Activated gamma-delta T cell treated with Interleukin-2 at 50 U/mL for 16 hours (primary cell): Measurements from ENCODE around the gene GFRA4.
"Not testable (repeated sequence)": the region's sequence is repeated elsewhere in the genome, so short reads cannot be mapped to it uniquely, and the experiment has no call there.

Experiments used
- DNase-seq: peaks from one replicate; pipeline ENCODE4 v3.0.0-alpha.2; 2020

Gene GFRA4

DNA sequence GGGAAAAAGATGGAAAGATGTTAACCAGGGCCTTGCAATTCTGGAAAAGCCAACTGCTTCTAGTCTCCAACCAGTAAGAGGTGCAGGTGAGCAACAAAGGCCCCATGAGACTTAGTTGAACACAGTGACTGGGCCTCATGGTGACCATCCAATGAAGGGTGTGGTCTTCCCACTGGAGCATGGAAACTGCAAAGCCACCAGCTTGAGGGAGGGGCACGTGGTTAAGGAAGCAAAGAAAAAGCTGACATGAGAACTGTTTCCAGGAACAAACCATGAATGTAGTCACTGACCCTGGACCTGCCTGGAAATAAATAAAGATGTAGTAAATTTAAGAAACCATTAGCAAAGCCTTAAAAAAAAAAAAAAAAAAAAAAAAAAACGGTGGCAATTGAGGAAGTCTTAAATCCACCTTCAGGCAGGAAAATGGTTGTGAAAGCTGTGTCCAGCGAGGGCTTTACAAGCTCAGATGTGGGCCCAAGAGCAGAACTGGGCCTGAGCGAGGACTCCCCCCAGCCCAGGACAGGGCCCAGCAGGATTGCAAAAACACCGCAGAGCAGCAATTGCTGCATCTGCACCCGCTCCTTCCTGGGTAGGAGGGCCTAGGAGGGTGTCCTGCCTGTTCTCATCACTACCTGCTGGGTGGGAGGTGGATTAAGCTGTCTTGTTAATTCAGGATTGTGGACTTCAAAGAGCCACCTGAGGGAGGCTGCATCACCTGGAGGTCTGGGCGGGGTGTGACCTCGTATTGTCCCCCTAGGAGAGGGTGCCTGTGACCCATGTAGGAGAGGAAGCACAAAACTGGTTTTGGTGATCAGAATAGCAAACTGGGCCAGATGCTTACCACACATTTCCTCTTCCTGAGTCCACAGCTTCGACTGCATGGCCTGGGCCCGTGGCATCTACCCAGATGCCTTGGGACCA lies 10.3 kb downstream of the GFRA4 start:
- no peak for DNase-seq

- DNase-seq, result no peak
Measured at GRCh38 chr20:3652221-3652620, 11.0 kb downstream of the GFRA4 start.

GRCh38 chr20:3651204-3651962 lies 11.8 kb downstream of the GFRA4 start:
- DNase-seq, result no peak

DNA sequence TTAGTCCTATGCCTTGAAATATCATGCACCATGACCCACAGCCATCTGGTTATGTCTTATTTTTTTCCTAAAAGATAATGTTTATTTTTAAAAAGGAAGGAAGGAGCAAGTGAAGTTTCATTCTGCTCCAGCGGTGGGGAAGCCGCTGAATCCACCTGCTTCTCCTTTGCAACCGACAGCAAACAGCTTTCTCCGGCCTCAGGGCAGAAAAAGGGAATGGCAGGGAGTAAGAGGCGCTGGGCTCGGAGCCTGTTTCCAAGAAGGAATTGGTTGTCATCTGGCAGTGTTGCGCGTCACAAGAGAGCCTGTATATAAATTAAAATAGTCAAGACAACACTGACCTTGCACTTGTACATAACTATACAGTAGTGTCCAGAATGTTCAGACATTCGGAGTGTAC lies 14.2 kb downstream of the GFRA4 start:
- no peak for DNase-seq

- DNase-seq, result no peak
Measured at GRCh38 chr20:3647473-3647872, 15.7 kb downstream of the GFRA4 start.

DNA sequence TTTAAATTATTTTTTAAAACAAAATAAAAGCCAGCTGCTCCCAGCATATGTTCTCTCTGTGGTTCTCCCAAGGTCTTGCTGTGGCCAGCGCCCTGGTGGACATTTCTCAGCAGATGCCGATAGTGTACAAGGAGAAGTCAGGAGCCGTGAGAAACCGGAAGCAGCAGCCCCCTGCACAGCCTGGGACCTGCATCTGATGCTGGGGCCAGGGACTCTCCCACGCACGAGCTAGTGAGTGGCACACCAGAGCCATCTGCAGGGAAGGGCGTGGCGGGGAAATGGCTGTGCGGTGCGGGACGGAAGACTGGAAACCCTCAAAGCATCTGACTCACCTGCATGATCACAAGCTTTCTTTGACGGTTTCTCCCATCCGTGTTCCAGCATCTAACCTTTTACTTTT lies 16.5 kb downstream of the GFRA4 start:
- DNase-seq, result no peak

- DNase-seq, result no peak
Measured at GRCh38 chr20:3646067-3646440, 17.1 kb downstream of the GFRA4 start.

DNA sequence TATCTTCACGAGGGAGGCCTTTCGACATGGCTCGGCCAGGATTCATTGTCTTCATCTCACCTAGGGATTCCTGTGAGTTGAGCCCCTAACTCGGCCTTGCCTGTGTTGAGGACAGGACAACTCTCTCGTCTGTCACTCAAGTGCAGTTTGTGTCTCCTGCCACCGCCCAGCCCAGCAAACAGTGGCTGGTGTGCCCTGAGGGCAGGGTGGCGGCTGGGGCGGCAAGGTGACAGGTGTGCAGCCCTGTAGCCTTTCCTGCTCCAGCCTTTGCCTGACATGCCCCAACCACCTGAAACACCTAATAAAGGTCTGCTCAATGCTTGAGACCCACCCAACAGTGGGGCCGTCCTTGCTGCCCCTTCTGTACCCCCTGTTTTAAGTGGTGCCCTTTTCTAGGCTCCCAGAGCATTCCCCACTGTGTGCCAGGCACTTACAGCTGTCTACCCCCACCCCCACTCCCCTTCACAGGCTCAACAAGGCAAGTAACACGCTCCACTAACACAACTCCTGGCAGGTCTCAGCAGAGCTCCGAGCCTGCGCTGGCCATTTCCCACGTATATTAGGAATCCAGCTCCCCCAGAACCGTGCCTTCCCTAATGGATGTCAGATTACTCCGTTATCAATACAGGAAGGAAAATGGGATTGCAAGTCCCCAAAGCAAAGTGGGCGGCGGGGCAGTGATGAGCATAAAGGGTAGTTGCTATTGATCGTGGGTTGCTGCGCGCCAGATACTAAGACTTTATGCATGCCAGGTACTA lies 17.7 kb downstream of the GFRA4 start:
- DNase-seq, result no peak

GRCh38 chr20:3640259-3640658 lies 22.9 kb downstream of the GFRA4 start:
- no peak for DNase-seq

DNA sequence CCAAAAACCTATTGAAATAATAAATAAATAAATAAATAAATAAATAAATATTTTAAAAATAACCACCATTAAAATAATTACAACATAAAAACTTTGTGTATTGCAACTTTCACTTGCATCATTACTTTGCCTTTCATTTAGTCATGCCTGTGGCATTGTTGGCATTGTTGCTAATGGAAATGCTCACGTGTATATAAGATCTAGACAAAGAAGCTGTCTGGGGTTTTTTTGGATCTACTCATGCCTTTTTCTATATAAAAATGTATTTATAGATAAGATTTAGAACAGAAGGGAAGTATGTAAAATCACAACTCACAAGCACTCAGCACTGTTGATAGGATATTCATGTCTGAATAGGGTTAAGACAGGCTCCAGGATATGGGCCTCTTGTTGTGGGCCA lies 27.9 kb downstream of the GFRA4 start:
- DNase-seq, result no peak

GRCh38 chr20:3633913-3634478 lies 29.2 kb downstream of the GFRA4 start:
- DNase-seq, result no peak

DNA sequence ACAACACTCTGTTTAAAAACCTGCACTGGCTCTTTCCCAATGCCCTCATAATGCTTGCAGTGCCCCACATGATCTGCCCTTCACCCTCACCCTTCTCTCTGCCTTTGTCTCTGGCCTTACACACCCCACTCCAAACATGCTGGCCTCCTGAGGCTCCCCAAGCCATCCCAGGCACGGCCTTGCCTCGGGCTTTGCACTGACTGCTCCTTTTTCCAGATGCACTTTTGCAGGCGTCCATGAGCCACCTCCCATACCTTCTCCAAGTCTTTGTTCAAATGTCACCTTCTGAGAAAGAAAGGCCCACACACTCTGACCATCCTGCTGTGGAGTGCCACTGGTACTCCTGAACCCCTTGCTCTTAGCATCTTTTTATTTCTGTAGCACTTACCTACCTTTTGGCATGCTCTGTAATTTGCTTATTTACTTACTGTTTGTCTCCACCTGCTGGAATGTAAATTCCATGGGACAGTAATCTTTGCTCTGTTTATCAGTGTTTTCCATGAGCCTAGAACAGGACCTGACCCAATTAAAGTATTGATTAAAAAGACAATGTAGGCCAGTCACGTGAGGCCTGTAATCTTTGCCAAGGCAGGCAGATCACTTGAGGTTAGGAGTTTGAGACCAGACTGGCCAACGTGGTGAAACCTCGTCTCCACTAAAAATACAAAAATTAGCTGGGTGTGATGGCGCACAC lies 30.7 kb downstream of the GFRA4 start:
- DNase-seq, result no peak

DNA sequence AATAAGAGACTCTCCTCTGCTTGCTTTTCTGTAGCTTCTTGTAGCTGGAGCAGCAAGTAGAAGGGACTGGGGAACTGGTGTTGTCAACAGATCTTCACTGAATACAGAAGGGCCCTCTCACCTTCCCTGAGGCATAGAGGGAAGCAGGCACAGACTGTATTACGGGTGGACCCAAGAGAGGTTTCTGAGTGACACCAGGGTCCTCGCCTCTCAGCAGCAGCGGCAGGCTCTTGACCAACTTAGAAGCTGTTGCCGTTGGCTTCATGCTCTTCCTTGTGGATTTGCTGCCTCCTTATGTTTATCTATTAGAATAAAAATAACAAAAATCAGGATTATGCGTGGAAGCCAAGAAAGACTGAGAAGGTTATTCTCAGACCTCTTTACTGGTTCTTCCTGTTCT lies 31.7 kb downstream of the GFRA4 start:
- DNase-seq, result no peak

- DNase-seq, result no peak
Measured at GRCh38 chr20:3630429-3630828, 32.8 kb downstream of the GFRA4 start.

DNA sequence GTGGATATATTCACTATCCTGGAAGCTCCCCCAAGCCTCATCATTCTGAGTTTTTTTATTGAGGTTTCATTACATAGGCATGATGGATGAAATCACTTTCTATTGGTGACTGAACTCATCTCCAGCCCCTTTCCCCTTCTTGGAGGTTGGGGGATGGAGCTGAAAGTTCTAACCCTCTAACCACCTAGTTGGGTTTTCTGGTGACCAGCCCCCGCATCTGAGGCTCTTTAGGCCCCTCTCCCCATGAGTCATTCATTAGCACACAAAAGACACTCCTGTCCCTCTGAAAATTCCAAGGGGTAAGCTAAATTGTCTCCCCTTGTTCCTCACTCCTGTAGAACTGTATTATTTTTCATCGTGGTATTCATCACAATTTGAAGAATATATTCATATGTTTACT lies 33.3 kb downstream of the GFRA4 start:
- DNase-seq, result no peak

DNA sequence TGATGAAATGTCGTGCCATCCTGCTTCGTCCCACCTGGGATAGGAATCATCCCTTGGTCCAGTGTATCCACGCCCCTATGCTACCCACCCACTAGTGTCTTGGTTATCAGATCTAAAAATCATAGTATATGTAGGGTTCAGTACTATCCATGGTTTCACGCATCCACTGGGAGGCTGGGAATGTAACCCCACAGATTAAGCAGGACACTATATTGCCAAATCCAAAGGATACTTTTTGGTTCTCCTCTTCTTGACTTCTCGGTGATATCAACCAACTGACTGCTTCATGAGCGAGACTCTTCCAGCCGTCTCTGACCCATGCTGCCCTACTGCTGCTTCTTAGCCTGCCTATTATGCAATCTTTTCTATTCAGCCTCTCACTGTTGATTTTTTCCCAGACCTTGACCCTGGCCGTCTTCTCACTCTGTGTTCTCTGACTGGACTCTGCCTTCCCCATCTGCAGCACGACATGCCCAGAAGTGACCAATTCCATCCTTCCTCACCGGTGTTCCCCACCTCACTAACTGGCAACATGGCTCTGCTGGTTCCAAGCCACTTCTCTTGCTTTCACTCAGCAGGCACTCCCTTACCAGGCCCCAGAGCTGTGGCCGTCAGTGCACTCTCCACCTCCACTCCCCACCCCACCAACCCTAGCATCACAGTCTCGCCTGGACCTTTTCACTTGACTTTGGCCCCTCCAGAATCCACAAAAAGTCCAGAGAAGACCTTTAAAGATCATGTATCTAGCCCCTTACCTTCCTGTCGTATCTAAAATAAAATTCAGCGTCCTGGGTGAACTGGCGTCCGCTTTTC lies 34.5 kb downstream of the GFRA4 start:
- no peak for DNase-seq

DNA sequence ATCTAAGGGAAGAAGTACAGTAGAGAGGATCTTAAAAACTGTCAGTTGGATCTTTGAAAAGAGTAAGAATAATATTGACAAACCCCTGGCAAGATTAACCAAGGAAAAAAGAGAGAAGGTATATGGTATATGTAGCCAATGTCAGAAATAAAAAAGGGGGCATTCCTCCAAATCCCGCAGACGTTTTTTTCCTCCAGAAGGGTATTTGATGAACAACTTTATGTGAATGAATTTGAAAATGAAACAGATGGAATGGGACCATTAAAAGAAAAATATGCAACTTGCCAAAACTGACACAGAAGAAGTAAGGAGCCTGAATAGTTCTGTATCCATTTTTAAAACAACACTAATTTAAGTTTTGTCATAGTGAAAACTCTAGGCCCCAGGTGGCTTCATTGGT lies 35.7 kb downstream of the GFRA4 start:
- no peak for DNase-seq

DNA sequence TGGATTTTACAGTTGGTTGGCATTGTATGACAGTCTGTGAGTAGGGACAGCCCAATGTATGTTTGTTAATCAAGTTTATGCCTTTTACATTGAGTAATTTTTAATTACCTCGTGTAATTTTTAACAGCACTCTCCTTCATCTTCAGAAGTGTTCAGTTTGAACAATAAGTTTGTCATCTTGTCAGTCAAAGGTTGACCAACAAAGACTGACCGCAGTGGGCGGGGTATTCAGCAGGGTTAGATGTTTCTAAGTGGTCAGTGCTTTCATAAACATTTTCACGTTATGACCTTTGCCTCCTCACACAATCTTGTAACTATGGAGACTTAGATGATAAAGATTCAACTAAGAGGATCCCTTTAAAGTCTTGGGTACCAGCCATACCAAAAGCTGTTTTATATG lies 40.8 kb downstream of the GFRA4 start:
- no peak for DNase-seq

- no peak for DNase-seq
Measured at GRCh38 chr20:3621111-3621510, 42.1 kb downstream of the GFRA4 start.

GRCh38 chr20:3616250-3616649 lies 46.9 kb downstream of the GFRA4 start:
- no peak for DNase-seq

DNA sequence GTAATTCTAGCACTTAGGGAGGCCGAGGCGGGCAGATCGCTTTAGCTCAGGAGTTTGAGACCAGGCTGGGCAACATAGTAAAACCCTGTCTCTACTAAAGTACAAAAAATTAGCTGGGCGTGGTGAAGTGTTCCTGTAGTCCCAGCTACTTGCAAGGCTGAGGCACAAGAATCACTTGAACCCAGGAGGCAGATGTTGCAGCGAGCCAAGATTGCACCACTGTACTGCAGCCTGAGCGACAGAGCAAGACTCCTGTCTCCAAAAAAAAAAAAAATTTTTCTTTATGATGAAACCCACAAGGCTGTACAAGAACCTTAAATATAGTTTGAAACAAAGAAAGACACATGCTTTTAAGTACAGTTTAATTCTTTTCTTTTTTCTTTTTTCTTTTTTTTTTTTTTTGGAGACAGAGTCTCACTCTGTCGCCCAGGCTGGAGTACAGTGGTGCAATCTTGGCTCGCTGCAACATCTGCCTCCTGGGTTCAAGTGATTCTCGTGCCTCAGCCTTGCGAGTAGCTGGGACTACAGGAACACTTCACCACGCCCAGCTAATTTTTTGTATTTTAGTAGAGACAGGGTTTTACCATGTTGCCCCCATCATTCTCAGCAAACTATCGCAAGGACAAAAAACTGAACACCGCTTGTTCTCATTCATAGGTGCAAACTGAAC lies 47.9 kb downstream of the GFRA4 start:
- DNase-seq, result not testable (repeated sequence)
